Measurements from ENCODE around the gene SYTL5.

DNA sequence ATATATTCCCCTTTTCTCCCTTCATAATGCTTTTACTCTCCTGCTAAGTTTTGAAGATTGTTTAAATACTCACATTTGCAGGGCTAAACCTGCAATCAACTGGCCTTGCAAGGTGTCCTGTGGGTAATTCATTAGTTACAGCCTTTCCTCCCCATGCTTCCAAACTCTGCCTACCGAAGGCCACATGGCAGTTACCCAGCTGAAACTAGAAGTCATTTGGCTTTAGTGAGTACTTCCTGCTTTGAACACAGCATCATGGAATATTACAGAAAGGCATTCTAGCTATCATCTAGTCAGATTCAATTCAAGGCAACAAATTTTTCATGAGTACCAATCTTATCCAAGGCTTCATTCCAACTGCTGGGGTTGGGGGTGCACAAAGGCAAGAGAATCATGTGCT is 158.7 kb downstream of the SYTL5 start:
- TF ChIP-seq RAD21 (IDR thresholded peaks at IDR 0.05; ENCODE audit: low read depth) (no peak), YY1 (IDR thresholded peaks at IDR 0.05; ENCODE audit: low read depth) (no peak), TCF12 (IDR thresholded peaks at IDR 0.05; ENCODE audit: low read depth) (no peak), EGR1 (IDR thresholded peaks at IDR 0.05) (no peak), NFIC (IDR thresholded peaks at IDR 0.05) (no peak), CEBPB (IDR thresholded peaks at IDR 0.05) (no peak), TAF1 (IDR thresholded peaks at IDR 0.05; ENCODE audit: low read depth) (no peak)
- TF ChIP-seq, protein P1, sequence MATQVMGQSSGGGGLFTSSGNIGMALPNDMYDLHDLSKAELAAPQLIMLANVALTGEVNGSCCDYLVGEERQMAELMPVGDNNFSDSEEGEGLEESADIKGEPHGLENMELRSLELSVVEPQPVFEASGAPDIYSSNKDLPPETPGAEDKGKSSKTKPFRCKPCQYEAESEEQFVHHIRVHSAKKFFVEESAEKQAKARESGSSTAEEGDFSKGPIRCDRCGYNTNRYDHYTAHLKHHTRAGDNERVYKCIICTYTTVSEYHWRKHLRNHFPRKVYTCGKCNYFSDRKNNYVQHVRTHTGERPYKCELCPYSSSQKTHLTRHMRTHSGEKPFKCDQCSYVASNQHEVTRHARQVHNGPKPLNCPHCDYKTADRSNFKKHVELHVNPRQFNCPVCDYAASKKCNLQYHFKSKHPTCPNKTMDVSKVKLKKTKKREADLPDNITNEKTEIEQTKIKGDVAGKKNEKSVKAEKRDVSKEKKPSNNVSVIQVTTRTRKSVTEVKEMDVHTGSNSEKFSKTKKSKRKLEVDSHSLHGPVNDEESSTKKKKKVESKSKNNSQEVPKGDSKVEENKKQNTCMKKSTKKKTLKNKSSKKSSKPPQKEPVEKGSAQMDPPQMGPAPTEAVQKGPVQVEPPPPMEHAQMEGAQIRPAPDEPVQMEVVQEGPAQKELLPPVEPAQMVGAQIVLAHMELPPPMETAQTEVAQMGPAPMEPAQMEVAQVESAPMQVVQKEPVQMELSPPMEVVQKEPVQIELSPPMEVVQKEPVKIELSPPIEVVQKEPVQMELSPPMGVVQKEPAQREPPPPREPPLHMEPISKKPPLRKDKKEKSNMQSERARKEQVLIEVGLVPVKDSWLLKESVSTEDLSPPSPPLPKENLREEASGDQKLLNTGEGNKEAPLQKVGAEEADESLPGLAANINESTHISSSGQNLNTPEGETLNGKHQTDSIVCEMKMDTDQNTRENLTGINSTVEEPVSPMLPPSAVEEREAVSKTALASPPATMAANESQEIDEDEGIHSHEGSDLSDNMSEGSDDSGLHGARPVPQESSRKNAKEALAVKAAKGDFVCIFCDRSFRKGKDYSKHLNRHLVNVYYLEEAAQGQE (IDR thresholded peaks at IDR 0.05; ENCODE audit: low read depth) = no peak

Data from Ishikawa (cell line).